KG1 (cell line): Measurements from ENCODE around the gene TEX10.

ENCODE experiments used
- DNase-seq: peaks from one replicate; lab custom pipeline; 2025; lab: John Stamatoyannopoulos, UW

The TEX10 gene

GRCh38 chr9:100285080-100285479, 67.7 kb downstream of the TEX10 start:
- no peak for DNase-seq

- DNase-seq = no peak
These were observed 68.5 kb downstream of the TEX10 start for GRCh38 chr9:100284247-100284646.

- no peak for DNase-seq
These were observed 70.4 kb downstream of the TEX10 start for GRCh38 chr9:100282388-100282719.

GRCh38 chr9:100281676-100282387, 70.9 kb downstream of the TEX10 start:
- DNase-seq = no peak

- DNase-seq = no peak
These were observed 71.7 kb downstream of the TEX10 start for GRCh38 chr9:100281066-100281465.

GRCh38 chr9:100277166-100277979, 75.4 kb downstream of the TEX10 start:
- no peak for DNase-seq

- DNase-seq = no peak
These were observed 83.1 kb downstream of the TEX10 start for GRCh38 chr9:100269656-100270055.

GRCh38 chr9:100268271-100268670, 84.5 kb downstream of the TEX10 start:
- DNase-seq = no peak

- DNase-seq = no peak
These were observed 85.5 kb downstream of the TEX10 start for GRCh38 chr9:100267211-100267610.
